HEK293 (cell line): ENCODE results near the gene PEX5L.

Experiments used
- CTCF ChIA-PET: fragments of 350-600 bp; formaldehyde crosslinking; extraction: SDS; loops from one replicate; lab custom pipeline; 2021; ENCODE audit warnings: antibody characterized with exemption; lab: Yijun Ruan, JAX
- POLR2A ChIA-PET: fragments of 300-600 bp; formaldehyde crosslinking; extraction: SDS; loops from one replicate; lab custom pipeline; 2020; ENCODE audit warnings: antibody characterized with exemption, inconsistent platforms; lab: Yijun Ruan, JAX
- H3K27ac ChIP-seq: fragments of 200-500 bp; sonication (Bioruptor generic); 2 replicates; pipeline ENCODE4 v1.5.1; 2014; ENCODE audit warnings: low read depth, low read length, control low read depth, inconsistent platforms; ENCODE audit errors: extremely low read depth
- H3K36me3 ChIP-seq, 2 experiments: fragments of 200-500 bp in 1 of 2; sonication (Bioruptor generic) in 1 of 2; 1 replicate in 1 of 2; 2 replicates in 1 of 2; pipeline ENCODE4 v1.5.1; 2014 to 2017; ENCODE audit warnings: inconsistent platforms in 2 of 2, low read length in 2 of 2; ENCODE audit not compliant: control insufficient read depth in 2 of 2, insufficient read depth in 1 of 2
- H3K4me1 ChIP-seq: fragments of 200-500 bp; sonication (Bioruptor generic); 2 replicates; pipeline ENCODE4 v1.5.1; 2014; ENCODE audit warnings: mild to moderate bottlenecking, low read length, inconsistent platforms; ENCODE audit not compliant: control insufficient read depth, insufficient read depth
- H3K4me3 ChIP-seq: 2 replicates; pipeline ENCODE4 v1.5.1; 2011; ENCODE audit warnings: low read depth, mild to moderate bottlenecking, control low read depth, low read length, moderate library complexity
- H3K9me3 ChIP-seq: fragments of 200-500 bp; sonication (Bioruptor generic); 2 replicates; pipeline ENCODE4 v1.5.1; 2014; ENCODE audit warnings: low read depth, low read length, inconsistent platforms; ENCODE audit not compliant: control insufficient read depth, insufficient read depth
- HOXD13 ChIP-seq: sonication (generic); formaldehyde crosslinking; IDR thresholded peaks from 2 replicates; pipeline ENCODE4 v1.8.0; 2022; ENCODE audit warnings: missing genetic modification reagents, borderline replicate concordance
- MYNN ChIP-seq: fragments of 450-650 bp; formaldehyde crosslinking; IDR thresholded peaks from 2 replicates; pipeline ENCODE4 v1.5.1; 2016; ENCODE audit warnings: missing biosample characterization, missing genetic modification characterization, borderline replicate concordance
- SCRT2 ChIP-seq: fragments of 450-650 bp; formaldehyde crosslinking; IDR thresholded peaks from 2 replicates; pipeline ENCODE4 v1.5.1; 2016; ENCODE audit warnings: missing biosample characterization, missing genetic modification characterization
- SP3 ChIP-seq: fragments of 450-650 bp; formaldehyde crosslinking; IDR thresholded peaks from 2 replicates; pipeline ENCODE4 v1.5.1; 2016; ENCODE audit warnings: missing biosample characterization, missing genetic modification characterization
- ZNF133 ChIP-seq: fragments of 450-650 bp; formaldehyde crosslinking; IDR thresholded peaks from 2 replicates; pipeline ENCODE4 v1.5.1; 2016; ENCODE audit warnings: missing biosample characterization, missing genetic modification characterization
- ZNF174 ChIP-seq: fragments of 450-650 bp; formaldehyde crosslinking; IDR thresholded peaks from 2 replicates; pipeline ENCODE4 v1.5.0; 2017; ENCODE audit warnings: missing biosample characterization, mild to moderate bottlenecking, missing genetic modification characterization
- ZNF19 ChIP-seq: fragments of 450-650 bp; formaldehyde crosslinking; IDR thresholded peaks from 2 replicates; pipeline ENCODE4; 2016; ENCODE audit warnings: missing biosample characterization, missing genetic modification characterization, low read depth
- ZNF302 ChIP-seq: fragments of 450-650 bp; formaldehyde crosslinking; IDR thresholded peaks from 2 replicates; pipeline ENCODE4 v1.5.1; 2016; ENCODE audit warnings: missing biosample characterization, missing genetic modification characterization, low read depth
- ZNF514 ChIP-seq: fragments of 450-650 bp; formaldehyde crosslinking; IDR thresholded peaks from 2 replicates; pipeline ENCODE4 v1.5.1; 2016; ENCODE audit warnings: missing biosample characterization, missing genetic modification characterization
- ZNF548 ChIP-seq: fragments of 450-650 bp; formaldehyde crosslinking; IDR thresholded peaks from 2 replicates; pipeline ENCODE4 v1.5.1; 2016; ENCODE audit warnings: missing biosample characterization, missing genetic modification characterization
- ZNF610 ChIP-seq: fragments of 450-650 bp; formaldehyde crosslinking; IDR thresholded peaks from 2 replicates; pipeline ENCODE4 v1.5.1; 2016; ENCODE audit warnings: missing biosample characterization, missing genetic modification characterization, borderline replicate concordance
- ZNF623 ChIP-seq: fragments of 450-650 bp; formaldehyde crosslinking; IDR thresholded peaks from 2 replicates; pipeline ENCODE4 v1.5.1; 2016; ENCODE audit warnings: missing biosample characterization, missing genetic modification characterization
- ZSCAN30 ChIP-seq: fragments of 450-650 bp; IDR thresholded peaks from 2 replicates; pipeline ENCODE4 v1.5.1; 2018; ENCODE audit warnings: missing biosample characterization, mild to moderate bottlenecking, missing genetic modification characterization, moderate library complexity
- TF ChIP-seq, protein P1 (sequence below): fragments of 450-650 bp; formaldehyde crosslinking; IDR thresholded peaks from 2 replicates; pipeline ENCODE4 v1.5.1; 2016; ENCODE audit warnings: missing biosample characterization, missing genetic modification characterization
- TF ChIP-seq, protein P2 (sequence below): fragments of 450-650 bp; formaldehyde crosslinking; IDR thresholded peaks from 2 replicates; pipeline ENCODE4 v1.5.1; 2016; ENCODE audit warnings: missing biosample characterization, missing genetic modification characterization
- TF ChIP-seq, protein P3 (sequence below): fragments of 450-650 bp; formaldehyde crosslinking; IDR thresholded peaks from 2 replicates; pipeline ENCODE4 v1.5.1; 2016; ENCODE audit warnings: missing biosample characterization, missing genetic modification characterization
- TF ChIP-seq, protein P4 (sequence below): fragments of 450-650 bp; formaldehyde crosslinking; IDR thresholded peaks from 2 replicates; pipeline ENCODE4 v1.5.1; 2016; ENCODE audit warnings: missing biosample characterization, missing genetic modification characterization, borderline replicate concordance
- TF ChIP-seq, protein P5 (sequence below): sonication (generic); formaldehyde crosslinking; IDR thresholded peaks from 2 replicates; pipeline ENCODE4 v1.8.1; 2022; ENCODE audit warnings: mild to moderate bottlenecking, moderate library complexity, missing genetic modification reagents
- TF ChIP-seq, protein P6 (sequence below): fragments of 450-650 bp; formaldehyde crosslinking; IDR thresholded peaks from 2 replicates; pipeline ENCODE4 v1.5.1; 2016; ENCODE audit warnings: missing biosample characterization, missing genetic modification characterization
- TF ChIP-seq, protein P7 (sequence below): fragments of 450-650 bp; formaldehyde crosslinking; IDR thresholded peaks from 2 replicates; pipeline ENCODE4 v1.5.1; 2016; ENCODE audit warnings: missing biosample characterization, missing genetic modification characterization

PEX5L gene

DNA sequence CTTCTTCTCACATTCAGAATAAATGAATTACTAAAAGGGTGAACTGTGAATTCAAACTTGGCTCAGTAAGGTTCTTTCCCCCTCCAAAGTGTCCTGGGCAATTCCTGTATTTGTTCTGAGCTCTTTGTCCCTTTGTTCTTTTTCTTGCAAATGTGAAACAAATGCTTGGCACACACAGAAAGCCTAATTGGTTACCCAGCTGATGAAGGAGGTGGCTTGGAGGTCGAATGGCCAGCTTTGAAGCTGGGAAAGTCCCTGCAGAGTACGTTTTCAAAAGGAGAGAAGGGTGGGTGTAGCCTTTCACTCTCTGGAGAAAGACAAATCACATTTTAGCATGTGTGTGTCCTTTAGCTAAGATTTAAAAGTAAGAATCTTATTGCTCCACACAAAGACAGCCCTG is 154.4 kb downstream of the PEX5L start:
- Histone ChIP-seq H3K4me3 (no peak overlapping the region), H3K4me1 (no peaks in the 10 kb centered on the region), H3K9me3 (no peaks in the 10 kb centered on the region), H3K36me3 (no peaks in the 10 kb centered on the region), H3K27ac (no peak overlapping the region)
- ChIA-PET POLR2A (no interaction called here), CTCF (no interaction called here)
- no peak for TF ChIP-seq SP3 (tag by site-specific recombination)
- TF ChIP-seq, protein P1, sequence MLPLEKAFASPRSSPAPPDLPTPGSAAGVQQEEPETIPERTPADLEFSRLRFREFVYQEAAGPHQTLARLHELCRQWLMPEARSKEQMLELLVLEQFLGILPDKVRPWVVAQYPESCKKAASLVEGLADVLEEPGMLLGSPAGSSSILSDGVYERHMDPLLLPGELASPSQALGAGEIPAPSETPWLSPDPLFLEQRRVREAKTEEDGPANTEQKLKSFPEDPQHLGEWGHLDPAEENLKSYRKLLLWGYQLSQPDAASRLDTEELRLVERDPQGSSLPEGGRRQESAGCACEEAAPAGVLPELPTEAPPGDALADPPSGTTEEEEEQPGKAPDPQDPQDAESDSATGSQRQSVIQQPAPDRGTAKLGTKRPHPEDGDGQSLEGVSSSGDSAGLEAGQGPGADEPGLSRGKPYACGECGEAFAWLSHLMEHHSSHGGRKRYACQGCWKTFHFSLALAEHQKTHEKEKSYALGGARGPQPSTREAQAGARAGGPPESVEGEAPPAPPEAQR (tag by site-specific recombination): no peak
- TF ChIP-seq ZNF19 (tag by site-specific recombination): no peak
- TF ChIP-seq ZNF514 (tag by site-specific recombination): no peak
- TF ChIP-seq, protein P2, sequence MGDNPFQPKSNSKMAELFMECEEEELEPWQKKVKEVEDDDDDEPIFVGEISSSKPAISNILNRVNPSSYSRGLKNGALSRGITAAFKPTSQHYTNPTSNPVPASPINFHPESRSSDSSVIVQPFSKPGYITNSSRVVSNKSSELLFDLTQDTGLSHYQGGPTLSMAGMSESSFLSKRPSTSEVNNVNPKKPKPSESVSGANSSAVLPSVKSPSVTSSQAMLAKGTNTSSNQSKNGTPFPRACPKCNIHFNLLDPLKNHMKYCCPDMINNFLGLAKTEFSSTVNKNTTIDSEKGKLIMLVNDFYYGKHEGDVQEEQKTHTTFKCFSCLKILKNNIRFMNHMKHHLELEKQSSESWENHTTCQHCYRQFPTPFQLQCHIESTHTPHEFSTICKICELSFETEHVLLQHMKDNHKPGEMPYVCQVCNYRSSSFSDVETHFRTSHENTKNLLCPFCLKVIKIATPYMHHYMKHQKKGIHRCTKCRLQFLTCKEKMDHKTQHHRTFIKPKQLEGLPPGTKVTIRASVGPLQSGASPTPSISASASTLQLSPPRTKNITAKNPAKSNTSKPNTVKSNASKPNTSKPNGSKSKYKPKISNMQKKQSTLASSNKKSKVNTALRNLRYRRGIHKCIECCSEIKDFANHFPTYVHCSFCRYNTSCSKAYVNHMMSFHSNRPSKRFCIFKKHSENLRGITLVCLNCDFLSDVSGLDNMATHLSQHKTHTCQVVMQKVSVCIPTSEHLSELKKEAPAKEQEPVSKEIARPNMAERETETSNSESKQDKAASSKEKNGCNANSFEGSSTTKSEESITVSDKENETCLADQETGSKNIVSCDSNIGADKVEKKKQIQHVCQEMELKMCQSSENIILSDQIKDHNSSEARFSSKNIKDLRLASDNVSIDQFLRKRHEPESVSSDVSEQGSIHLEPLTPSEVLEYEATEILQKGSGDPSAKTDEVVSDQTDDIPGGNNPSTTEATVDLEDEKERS (tag by site-specific recombination): no peak
- no peak for TF ChIP-seq SCRT2 (tag by site-specific recombination)
- TF ChIP-seq ZNF133: no peak
- TF ChIP-seq, protein P3, sequence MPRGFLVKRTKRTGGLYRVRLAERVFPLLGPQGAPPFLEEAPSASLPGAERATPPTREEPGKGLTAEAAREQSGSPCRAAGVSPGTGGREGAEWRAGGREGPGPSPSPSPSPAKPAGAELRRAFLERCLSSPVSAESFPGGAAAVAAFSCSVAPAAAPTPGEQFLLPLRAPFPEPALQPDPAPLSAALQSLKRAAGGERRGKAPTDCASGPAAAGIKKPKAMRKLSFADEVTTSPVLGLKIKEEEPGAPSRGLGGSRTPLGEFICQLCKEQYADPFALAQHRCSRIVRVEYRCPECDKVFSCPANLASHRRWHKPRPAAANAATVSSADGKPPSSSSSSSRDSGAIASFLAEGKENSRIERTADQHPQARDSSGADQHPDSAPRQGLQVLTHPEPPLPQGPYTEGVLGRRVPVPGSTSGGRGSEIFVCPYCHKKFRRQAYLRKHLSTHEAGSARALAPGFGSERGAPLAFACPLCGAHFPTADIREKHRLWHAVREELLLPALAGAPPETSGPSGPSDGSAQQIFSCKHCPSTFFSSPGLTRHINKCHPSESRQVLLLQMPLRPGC (tag by site-specific recombination): no peak
- TF ChIP-seq, protein P4, sequence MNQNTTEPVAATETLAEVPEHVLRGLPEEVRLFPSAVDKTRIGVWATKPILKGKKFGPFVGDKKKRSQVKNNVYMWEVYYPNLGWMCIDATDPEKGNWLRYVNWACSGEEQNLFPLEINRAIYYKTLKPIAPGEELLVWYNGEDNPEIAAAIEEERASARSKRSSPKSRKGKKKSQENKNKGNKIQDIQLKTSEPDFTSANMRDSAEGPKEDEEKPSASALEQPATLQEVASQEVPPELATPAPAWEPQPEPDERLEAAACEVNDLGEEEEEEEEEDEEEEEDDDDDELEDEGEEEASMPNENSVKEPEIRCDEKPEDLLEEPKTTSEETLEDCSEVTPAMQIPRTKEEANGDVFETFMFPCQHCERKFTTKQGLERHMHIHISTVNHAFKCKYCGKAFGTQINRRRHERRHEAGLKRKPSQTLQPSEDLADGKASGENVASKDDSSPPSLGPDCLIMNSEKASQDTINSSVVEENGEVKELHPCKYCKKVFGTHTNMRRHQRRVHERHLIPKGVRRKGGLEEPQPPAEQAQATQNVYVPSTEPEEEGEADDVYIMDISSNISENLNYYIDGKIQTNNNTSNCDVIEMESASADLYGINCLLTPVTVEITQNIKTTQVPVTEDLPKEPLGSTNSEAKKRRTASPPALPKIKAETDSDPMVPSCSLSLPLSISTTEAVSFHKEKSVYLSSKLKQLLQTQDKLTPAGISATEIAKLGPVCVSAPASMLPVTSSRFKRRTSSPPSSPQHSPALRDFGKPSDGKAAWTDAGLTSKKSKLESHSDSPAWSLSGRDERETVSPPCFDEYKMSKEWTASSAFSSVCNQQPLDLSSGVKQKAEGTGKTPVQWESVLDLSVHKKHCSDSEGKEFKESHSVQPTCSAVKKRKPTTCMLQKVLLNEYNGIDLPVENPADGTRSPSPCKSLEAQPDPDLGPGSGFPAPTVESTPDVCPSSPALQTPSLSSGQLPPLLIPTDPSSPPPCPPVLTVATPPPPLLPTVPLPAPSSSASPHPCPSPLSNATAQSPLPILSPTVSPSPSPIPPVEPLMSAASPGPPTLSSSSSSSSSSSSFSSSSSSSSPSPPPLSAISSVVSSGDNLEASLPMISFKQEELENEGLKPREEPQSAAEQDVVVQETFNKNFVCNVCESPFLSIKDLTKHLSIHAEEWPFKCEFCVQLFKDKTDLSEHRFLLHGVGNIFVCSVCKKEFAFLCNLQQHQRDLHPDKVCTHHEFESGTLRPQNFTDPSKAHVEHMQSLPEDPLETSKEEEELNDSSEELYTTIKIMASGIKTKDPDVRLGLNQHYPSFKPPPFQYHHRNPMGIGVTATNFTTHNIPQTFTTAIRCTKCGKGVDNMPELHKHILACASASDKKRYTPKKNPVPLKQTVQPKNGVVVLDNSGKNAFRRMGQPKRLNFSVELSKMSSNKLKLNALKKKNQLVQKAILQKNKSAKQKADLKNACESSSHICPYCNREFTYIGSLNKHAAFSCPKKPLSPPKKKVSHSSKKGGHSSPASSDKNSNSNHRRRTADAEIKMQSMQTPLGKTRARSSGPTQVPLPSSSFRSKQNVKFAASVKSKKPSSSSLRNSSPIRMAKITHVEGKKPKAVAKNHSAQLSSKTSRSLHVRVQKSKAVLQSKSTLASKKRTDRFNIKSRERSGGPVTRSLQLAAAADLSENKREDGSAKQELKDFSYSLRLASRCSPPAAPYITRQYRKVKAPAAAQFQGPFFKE (tag by site-specific recombination): no peak

DNA sequence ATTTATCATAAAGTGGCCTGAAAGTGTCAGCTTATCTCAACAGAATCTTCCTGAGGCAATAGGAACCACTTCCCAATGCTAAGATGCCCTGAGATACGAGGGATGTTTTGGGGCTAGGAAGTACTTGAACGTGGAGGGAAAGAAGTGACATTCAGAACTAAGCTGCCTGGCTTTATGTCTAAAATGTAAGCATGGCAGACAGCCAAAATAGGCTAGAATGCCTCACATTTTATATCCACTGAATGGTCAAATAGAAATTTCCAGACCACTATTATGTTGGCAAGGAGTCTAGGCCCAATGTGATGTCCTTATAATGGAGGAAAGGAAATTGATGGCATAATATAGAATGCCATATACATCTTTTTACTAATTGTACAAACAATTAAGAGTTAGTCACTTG is 154.9 kb downstream of the PEX5L start:
- POLR2A ChIA-PET: no interaction called here
- CTCF ChIA-PET: no interaction called here
- TF ChIP-seq, protein P5, sequence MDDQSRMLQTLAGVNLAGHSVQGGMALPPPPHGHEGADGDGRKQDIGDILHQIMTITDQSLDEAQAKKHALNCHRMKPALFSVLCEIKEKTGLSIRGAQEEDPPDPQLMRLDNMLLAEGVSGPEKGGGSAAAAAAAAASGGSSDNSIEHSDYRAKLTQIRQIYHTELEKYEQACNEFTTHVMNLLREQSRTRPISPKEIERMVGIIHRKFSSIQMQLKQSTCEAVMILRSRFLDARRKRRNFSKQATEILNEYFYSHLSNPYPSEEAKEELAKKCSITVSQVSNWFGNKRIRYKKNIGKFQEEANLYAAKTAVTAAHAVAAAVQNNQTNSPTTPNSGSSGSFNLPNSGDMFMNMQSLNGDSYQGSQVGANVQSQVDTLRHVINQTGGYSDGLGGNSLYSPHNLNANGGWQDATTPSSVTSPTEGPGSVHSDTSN: no peak
- TF ChIP-seq ZSCAN30 (tag by site-specific recombination) (no peak), HOXD13 (CRISPR knock-in tag) (no peak), MYNN (tag by site-specific recombination) (no peak), ZNF174 (no peak), ZNF302 (tag by site-specific recombination) (no peak), ZNF623 (tag by site-specific recombination) (no peak), ZNF19 (tag by site-specific recombination) (no peak), ZNF548 (tag by site-specific recombination) (no peak), ZNF610 (tag by site-specific recombination) (no peak)
- TF ChIP-seq, protein P6, sequence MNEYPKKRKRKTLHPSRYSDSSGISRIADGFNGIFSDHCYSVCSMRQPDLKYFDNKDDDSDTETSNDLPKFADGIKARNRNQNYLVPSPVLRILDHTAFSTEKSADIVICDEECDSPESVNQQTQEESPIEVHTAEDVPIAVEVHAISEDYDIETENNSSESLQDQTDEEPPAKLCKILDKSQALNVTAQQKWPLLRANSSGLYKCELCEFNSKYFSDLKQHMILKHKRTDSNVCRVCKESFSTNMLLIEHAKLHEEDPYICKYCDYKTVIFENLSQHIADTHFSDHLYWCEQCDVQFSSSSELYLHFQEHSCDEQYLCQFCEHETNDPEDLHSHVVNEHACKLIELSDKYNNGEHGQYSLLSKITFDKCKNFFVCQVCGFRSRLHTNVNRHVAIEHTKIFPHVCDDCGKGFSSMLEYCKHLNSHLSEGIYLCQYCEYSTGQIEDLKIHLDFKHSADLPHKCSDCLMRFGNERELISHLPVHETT: no peak
- TF ChIP-seq, protein P7, sequence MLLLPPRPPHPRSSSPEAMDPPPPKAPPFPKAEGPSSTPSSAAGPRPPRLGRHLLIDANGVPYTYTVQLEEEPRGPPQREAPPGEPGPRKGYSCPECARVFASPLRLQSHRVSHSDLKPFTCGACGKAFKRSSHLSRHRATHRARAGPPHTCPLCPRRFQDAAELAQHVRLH (tag by site-specific recombination): no peak

More for the DNA sequence above, 154.9 kb downstream of the PEX5L start:
- Histone ChIP-seq H3K9me3 (no peaks in the 10 kb centered on the region), H3K27ac (no peak overlapping the region), H3K36me3 (no peaks in the 10 kb centered on the region), H3K4me1 (no peaks in the 10 kb centered on the region), H3K4me3 (no peak overlapping the region)
